GM12874 (cell line): Measurements from ENCODE around the gene TBC1D2B.

Experiments used
- TF ChIP-seq, protein P1 (sequence below): IDR thresholded peaks from 2 replicates; pipeline ENCODE4 v1.5.1; 2011; ENCODE audit warnings: low read depth, mild to moderate bottlenecking, control low read depth, low read length, moderate library complexity; ENCODE audit not compliant: insufficient read depth

Gene TBC1D2B

DNA sequence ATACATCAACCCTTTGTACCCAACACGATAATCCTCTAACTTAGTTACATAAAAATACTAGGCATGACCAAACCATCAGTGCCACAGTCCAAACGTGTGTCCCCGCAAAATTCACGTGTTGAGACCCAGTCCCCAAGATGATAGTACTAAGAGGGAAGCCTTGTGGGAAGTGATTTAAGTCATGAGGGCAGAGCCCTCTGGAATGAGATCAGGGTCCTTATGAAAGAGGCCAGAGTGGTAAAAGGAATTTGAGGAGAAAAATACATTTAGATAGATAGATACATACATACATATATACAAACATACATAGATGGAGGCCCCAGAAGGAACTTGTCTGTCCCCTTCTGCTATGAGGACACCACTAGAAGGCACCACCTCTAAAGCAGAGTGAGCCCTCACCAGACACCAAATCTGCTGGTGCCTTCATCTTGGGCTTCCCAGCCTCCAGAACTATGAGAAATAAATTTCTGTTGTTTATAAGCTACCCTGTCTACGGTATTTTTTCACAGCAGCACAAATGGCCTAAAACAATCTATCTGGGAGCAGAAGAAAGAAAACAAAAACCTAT is 8.0 kb downstream of the TBC1D2B start:
- TF ChIP-seq, protein P1, sequence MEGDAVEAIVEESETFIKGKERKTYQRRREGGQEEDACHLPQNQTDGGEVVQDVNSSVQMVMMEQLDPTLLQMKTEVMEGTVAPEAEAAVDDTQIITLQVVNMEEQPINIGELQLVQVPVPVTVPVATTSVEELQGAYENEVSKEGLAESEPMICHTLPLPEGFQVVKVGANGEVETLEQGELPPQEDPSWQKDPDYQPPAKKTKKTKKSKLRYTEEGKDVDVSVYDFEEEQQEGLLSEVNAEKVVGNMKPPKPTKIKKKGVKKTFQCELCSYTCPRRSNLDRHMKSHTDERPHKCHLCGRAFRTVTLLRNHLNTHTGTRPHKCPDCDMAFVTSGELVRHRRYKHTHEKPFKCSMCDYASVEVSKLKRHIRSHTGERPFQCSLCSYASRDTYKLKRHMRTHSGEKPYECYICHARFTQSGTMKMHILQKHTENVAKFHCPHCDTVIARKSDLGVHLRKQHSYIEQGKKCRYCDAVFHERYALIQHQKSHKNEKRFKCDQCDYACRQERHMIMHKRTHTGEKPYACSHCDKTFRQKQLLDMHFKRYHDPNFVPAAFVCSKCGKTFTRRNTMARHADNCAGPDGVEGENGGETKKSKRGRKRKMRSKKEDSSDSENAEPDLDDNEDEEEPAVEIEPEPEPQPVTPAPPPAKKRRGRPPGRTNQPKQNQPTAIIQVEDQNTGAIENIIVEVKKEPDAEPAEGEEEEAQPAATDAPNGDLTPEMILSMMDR, result 0 out of 2 replicates have a peak, but pooled peaks have one; percentile 5

GRCh38 chr15:78069052-78069414 is 8.5 kb downstream of the TBC1D2B start:
- TF ChIP-seq, protein P1, result 0 out of 2 replicates have a peak, but pooled peaks have one; percentile 1

GRCh38 chr15:78067328-78068228 is 9.9 kb downstream of the TBC1D2B start:
- TF ChIP-seq, protein P1, result no peak

- TF ChIP-seq, protein P1, result no peak
These were observed 11.3 kb downstream of the TBC1D2B start for GRCh38 chr15:78065973-78066946.

GRCh38 chr15:78065284-78065872 is 12.1 kb downstream of the TBC1D2B start:
- TF ChIP-seq, protein P1, result no peak

DNA sequence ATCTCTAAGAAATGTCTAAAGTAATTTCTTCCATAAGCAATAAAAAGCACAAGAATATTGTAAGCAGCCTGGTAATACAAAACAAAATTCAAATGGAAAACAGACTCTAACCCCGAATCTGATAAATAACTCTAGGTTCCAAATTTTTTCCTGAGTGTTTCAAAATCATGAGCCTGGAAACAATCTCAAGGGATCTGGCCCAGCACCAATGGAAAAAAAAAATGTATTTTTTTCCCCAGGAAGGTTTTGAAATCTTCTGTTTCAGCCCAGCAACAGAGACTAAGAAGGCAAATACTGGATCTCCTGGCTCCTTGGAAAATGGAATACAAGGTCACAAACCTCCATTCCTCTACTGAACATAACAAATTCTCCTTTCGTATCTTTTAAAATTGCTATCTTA is 13.0 kb downstream of the TBC1D2B start:
- TF ChIP-seq, protein P1, result no peak
